ENCODE data around the gene BAZ2B.

The BAZ2B gene

GRCh38 chr2:159608723-159609308 lies 7.5 kb downstream of the BAZ2B start:
- Histone ChIP-seq H3K36me3 (replicated peaks) (no peaks in the 10 kb centered on the region), H3K27ac (no peak overlapping the region), H3K4me3 (ENCODE audit: low read depth, low read length) (no peak overlapping the region), H3K27me3 (replicated peaks) (no peaks in the 10 kb centered on the region)
- no peak for DNase-seq
- no peak for TF ChIP-seq CTCF (IDR thresholded peaks at IDR 0.05; ENCODE audit: low read depth, low read length, missing control alignments)
- in situ Hi-C loops (cut with HindIII; ENCODE audit: low pct_ligation_motif_present, low sequenced_read_pairs): no loop called here

GRCh38 chr2:159608108-159608507 lies 8.2 kb downstream of the BAZ2B start:
- H3K27me3 ChIP-seq (replicated peaks): no peaks in the 10 kb centered on the region
- in situ Hi-C loops (cut with HindIII; ENCODE audit: low pct_ligation_motif_present, low sequenced_read_pairs): no loop called here
- H3K27ac ChIP-seq: no peak overlapping the region
- no peak for TF ChIP-seq CTCF (IDR thresholded peaks at IDR 0.05; ENCODE audit: low read depth, low read length, missing control alignments)
- DNase-seq: no peak
- no peaks in the 10 kb centered on the region for H3K36me3 ChIP-seq (replicated peaks)
- no peak overlapping the region for H3K4me3 ChIP-seq (ENCODE audit: low read depth, low read length)

- Histone ChIP-seq H3K27me3 (replicated peaks) (no peaks in the 10 kb centered on the region), H3K36me3 (replicated peaks) (no peaks in the 10 kb centered on the region), H3K27ac (no peak overlapping the region), H3K4me3 (ENCODE audit: low read depth, low read length) (no peak overlapping the region)
- DNase-seq: no peak
- in situ Hi-C loops (cut with HindIII; ENCODE audit: low pct_ligation_motif_present, low sequenced_read_pairs): no loop called here
- no peak for TF ChIP-seq CTCF (IDR thresholded peaks at IDR 0.05; ENCODE audit: low read depth, low read length, missing control alignments)
These were observed 10.1 kb downstream of the BAZ2B start for GRCh38 chr2:159606287-159606686.

- Histone ChIP-seq H3K36me3 (replicated peaks) (no peaks in the 10 kb centered on the region), H3K27me3 (replicated peaks) (no peaks in the 10 kb centered on the region), H3K27ac (no peak overlapping the region), H3K4me3 (ENCODE audit: low read depth, low read length) (no peak overlapping the region)
- no peak for DNase-seq
- TF ChIP-seq CTCF (IDR thresholded peaks at IDR 0.05; ENCODE audit: low read depth, low read length, missing control alignments): no peak
- in situ Hi-C loops (cut with HindIII; ENCODE audit: low pct_ligation_motif_present, low sequenced_read_pairs): no loop called here
These were observed 10.7 kb downstream of the BAZ2B start for GRCh38 chr2:159605441-159606178.

GRCh38 chr2:159604159-159604558 lies 12.2 kb downstream of the BAZ2B start:
- no peak for DNase-seq
- no peak overlapping the region for H3K27ac ChIP-seq
- no peaks in the 10 kb centered on the region for H3K36me3 ChIP-seq (replicated peaks)
- in situ Hi-C loops (cut with HindIII; ENCODE audit: low pct_ligation_motif_present, low sequenced_read_pairs): no loop called here
- no peak for TF ChIP-seq CTCF (IDR thresholded peaks at IDR 0.05; ENCODE audit: low read depth, low read length, missing control alignments)
- no peaks in the 10 kb centered on the region for H3K27me3 ChIP-seq (replicated peaks)
- no peak overlapping the region for H3K4me3 ChIP-seq (ENCODE audit: low read depth, low read length)
